ENCODE measurements around the gene TNFRSF4. TPM values are rescaled to one million over a fixed set of nuclear protein-coding genes. Genes with fewer than 3 reads are reported as not detected.

The TNFRSF4 gene
- total RNA-seq, 1 experiment from 2014 or later: 0.37 TPM

DNA sequence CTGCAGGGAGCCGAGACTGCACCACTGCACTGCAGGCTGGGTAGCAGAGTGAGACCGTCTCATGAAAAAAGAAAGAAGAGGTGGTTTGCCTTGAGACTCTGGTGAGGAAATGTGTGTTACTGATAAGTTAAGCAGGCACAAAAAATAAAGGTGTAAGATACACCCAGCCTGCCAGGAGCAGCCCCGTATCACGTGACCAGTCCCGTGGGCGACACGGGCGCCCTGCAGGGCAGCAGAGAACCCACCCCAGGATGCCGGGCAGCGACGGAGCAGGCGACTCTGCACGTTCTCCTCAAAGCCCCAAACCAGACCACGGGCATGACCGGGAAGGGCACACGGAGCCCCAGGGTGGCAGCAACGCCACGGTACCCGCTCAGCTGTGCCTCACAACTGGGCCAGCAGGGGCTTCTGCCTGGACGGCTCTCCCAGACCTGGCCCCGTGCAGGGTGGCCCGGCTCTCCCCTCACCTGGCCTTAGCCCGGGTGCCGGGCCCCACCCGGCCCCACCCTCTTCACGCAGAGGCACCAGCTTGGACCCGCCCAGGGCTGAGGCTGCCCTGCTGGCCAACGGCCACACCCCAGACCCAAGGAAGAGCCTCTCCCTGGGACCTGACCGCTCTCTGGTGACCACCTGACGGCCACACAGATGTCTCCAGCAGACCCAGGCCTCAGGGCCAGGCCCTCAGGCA lies 8.1 kb upstream of the TNFRSF4 start:
- ChIA-PET POLR2A (interaction anchor here (0.5 kb wide), 1 partner anchor 26 kb away, joined by 3 read pairs; no protein-coding TSS in a partner anchor), CTCF (no interaction called here), RAD21 (ENCODE audit: low non-redundant PET in 1 of 2, low total read pairs in 2 of 2, uncharacterized antibody in 2 of 2, unreplicated experiment in 2 of 2) (no interaction called here)
- no peak overlapping the region for H3K9ac ChIP-seq (ENCODE audit: low read length)
- H3K4me3 ChIP-seq (replicated peaks in 1 of 2; ENCODE audit: low read depth in 1 of 2, low read length in 2 of 2): no peak overlapping the region
- no peaks in the 10 kb centered on the region for H3K9me2 ChIP-seq (ENCODE audit: insufficient read depth)
- no peak overlapping the region for H3K4me2 ChIP-seq (ENCODE audit: low read length)
- TF ChIP-seq FOSL1 (IDR thresholded peaks at IDR 0.05; ENCODE audit: low read depth) (no peak), ELF1 (IDR thresholded peaks at IDR 0.05; ENCODE audit: borderline replicate concordance, low read depth) (no peak), SP1 (IDR thresholded peaks at IDR 0.05; ENCODE audit: low read depth) (no peak), EGR1 (IDR thresholded peaks at IDR 0.05; ENCODE audit: low read depth) (no peak), SIN3A (IDR thresholded peaks at IDR 0.05; ENCODE audit: low read depth) (no peak)
- TF ChIP-seq, protein P1, sequence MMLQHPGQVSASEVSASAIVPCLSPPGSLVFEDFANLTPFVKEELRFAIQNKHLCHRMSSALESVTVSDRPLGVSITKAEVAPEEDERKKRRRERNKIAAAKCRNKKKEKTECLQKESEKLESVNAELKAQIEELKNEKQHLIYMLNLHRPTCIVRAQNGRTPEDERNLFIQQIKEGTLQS (IDR thresholded peaks at IDR 0.05): no peak
- TF ChIP-seq, protein P2, sequence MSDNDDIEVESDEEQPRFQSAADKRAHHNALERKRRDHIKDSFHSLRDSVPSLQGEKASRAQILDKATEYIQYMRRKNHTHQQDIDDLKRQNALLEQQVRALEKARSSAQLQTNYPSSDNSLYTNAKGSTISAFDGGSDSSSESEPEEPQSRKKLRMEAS (IDR thresholded peaks at IDR 0.05): no peak
- H3K27ac ChIP-seq (ENCODE audit: low read depth, low read length): no peak overlapping the region
- no peak for ATAC-seq
- intact Hi-C loops (cut with micrococcal nuclease): no loop called here
- no peaks in the 10 kb centered on the region for H4K20me1 ChIP-seq (ENCODE audit: insufficient read depth)
- H2AFZ ChIP-seq (ENCODE audit: low read depth, low read length, poor library complexity, severe bottlenecking): no peak overlapping the region
- no TSS peak for BruUV-seq (replicated peaks)
- H3K27me3 ChIP-seq (ENCODE audit: insufficient read depth, low read length): no peaks in the 10 kb centered on the region
- peaks cover 0 to 7% of the 10 kb centered on the region in 2 experiments; a peak in 2 of 4 replicates for H3K4me1 ChIP-seq (ENCODE audit: control insufficient read depth in 1 of 2, insufficient read depth in 2 of 2, low read length in 2 of 2)
- peaks cover 38% of the 10 kb centered on the region for H3K79me2 ChIP-seq (ENCODE audit: insufficient read depth, low read length)
- no peaks in the 10 kb centered on the region for H3K9me3 ChIP-seq (ENCODE audit: control insufficient read depth in 1 of 2, insufficient read depth in 1 of 2, low read depth in 1 of 2, low read length in 2 of 2)
- peaks cover 19 to 22% of the 10 kb centered on the region in 2 experiments for H3K36me3 ChIP-seq (ENCODE audit: control insufficient read depth in 1 of 2, insufficient read depth in 2 of 2, low read length in 2 of 2)
- DNase-seq (ENCODE audit: low read depth, low spot score): no peak

DNA sequence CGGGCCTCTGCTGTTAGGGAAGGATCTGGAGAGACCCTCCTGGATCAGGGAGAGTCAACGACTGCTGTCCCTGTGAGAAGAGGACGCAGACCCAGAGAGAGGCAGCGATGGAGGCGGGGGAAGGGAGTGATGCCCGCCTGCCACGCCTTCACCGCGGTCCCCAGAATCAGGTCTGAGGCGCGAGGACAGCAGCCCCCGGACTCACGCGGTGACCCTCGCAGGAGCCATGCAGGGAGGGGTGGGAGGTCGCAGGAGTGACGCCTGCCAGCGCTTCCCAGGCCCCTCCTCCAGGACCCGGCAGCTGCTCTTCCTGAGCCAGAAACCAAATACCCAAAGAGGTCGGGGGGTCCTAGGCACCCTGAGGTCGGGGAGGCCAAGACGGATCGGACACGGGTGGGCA lies 6.2 kb upstream of the TNFRSF4 start:
- no peaks in the 10 kb centered on the region for H3K27me3 ChIP-seq (ENCODE audit: insufficient read depth, low read length)
- no TSS peak for BruUV-seq (replicated peaks)
- no peak overlapping the region for H3K4me3 ChIP-seq (replicated peaks in 1 of 2; ENCODE audit: low read depth in 1 of 2, low read length in 2 of 2)
- H3K4me1 ChIP-seq (ENCODE audit: control insufficient read depth in 1 of 2, insufficient read depth in 2 of 2, low read length in 2 of 2): peaks cover 0 to 7% of the 10 kb centered on the region in 2 experiments; a peak in 2 of 4 replicates
- peaks cover 19% of the 10 kb centered on the region for H3K79me2 ChIP-seq (ENCODE audit: insufficient read depth, low read length)
- H3K36me3 ChIP-seq (ENCODE audit: control insufficient read depth in 1 of 2, insufficient read depth in 2 of 2, low read length in 2 of 2): peaks cover 20 to 28% of the 10 kb centered on the region in 2 experiments
- ChIA-PET CTCF (no interaction called here), RAD21 (ENCODE audit: low non-redundant PET in 1 of 2, low total read pairs in 2 of 2, uncharacterized antibody in 2 of 2, unreplicated experiment in 2 of 2) (no interaction called here), POLR2A (no interaction called here)
- intact Hi-C loops (cut with micrococcal nuclease): no loop called here
- no peak overlapping the region for H3K27ac ChIP-seq (ENCODE audit: low read depth, low read length)
- DNase-seq (ENCODE audit: low read depth, low spot score) (no peak), ATAC-seq (no peak)
- no peaks in the 10 kb centered on the region for H4K20me1 ChIP-seq (ENCODE audit: insufficient read depth)
- no peaks in the 10 kb centered on the region for H3K9me3 ChIP-seq (ENCODE audit: control insufficient read depth in 1 of 2, insufficient read depth in 1 of 2, low read depth in 1 of 2, low read length in 2 of 2)
- H2AFZ ChIP-seq (ENCODE audit: low read depth, low read length, poor library complexity, severe bottlenecking): no peak overlapping the region
- no peaks in the 10 kb centered on the region for H3K9me2 ChIP-seq (ENCODE audit: insufficient read depth)
- no peak overlapping the region for H3K4me2 ChIP-seq (ENCODE audit: low read length)
- no peak overlapping the region for H3K9ac ChIP-seq (ENCODE audit: low read length)
- TF ChIP-seq YY1 (IDR thresholded peaks at IDR 0.05; ENCODE audit: extremely low read depth, insufficient replicate concordance, low read depth, low read length): no peak
- no peak for TF ChIP-seq POLR2A (IDR thresholded peaks at IDR 0.05; ENCODE audit: borderline replicate concordance, extremely low read depth, insufficient read depth, insufficient read length)
- TF ChIP-seq, protein P2 (IDR thresholded peaks at IDR 0.05): no peak
- TF ChIP-seq POLR2AphosphoS5 (IDR thresholded peaks at IDR 0.05; ENCODE audit: low read depth, low read length): no peak
- TF ChIP-seq SP1 (IDR thresholded peaks at IDR 0.05; ENCODE audit: low read depth): no peak
- no peak for TF ChIP-seq FOSL1 (IDR thresholded peaks at IDR 0.05; ENCODE audit: low read depth)
- TF ChIP-seq, protein P3, sequence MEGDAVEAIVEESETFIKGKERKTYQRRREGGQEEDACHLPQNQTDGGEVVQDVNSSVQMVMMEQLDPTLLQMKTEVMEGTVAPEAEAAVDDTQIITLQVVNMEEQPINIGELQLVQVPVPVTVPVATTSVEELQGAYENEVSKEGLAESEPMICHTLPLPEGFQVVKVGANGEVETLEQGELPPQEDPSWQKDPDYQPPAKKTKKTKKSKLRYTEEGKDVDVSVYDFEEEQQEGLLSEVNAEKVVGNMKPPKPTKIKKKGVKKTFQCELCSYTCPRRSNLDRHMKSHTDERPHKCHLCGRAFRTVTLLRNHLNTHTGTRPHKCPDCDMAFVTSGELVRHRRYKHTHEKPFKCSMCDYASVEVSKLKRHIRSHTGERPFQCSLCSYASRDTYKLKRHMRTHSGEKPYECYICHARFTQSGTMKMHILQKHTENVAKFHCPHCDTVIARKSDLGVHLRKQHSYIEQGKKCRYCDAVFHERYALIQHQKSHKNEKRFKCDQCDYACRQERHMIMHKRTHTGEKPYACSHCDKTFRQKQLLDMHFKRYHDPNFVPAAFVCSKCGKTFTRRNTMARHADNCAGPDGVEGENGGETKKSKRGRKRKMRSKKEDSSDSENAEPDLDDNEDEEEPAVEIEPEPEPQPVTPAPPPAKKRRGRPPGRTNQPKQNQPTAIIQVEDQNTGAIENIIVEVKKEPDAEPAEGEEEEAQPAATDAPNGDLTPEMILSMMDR (IDR thresholded peaks at IDR 0.05 in 2 of 3, conservative IDR thresholded peaks at IDR 0.05 in 1 of 3; ENCODE audit: borderline replicate concordance in 1 of 3, insufficient read depth in 1 of 3, low read depth in 2 of 3, low read length in 2 of 3): no peak
- no peak for TF ChIP-seq JUND (IDR thresholded peaks at IDR 0.05)
- TF ChIP-seq, protein P4, sequence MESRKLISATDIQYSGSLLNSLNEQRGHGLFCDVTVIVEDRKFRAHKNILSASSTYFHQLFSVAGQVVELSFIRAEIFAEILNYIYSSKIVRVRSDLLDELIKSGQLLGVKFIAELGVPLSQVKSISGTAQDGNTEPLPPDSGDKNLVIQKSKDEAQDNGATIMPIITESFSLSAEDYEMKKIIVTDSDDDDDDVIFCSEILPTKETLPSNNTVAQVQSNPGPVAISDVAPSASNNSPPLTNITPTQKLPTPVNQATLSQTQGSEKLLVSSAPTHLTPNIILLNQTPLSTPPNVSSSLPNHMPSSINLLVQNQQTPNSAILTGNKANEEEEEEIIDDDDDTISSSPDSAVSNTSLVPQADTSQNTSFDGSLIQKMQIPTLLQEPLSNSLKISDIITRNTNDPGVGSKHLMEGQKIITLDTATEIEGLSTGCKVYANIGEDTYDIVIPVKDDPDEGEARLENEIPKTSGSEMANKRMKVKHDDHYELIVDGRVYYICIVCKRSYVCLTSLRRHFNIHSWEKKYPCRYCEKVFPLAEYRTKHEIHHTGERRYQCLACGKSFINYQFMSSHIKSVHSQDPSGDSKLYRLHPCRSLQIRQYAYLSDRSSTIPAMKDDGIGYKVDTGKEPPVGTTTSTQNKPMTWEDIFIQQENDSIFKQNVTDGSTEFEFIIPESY (IDR thresholded peaks at IDR 0.05; ENCODE audit: extremely low read depth, insufficient replicate concordance, low read length): no peak
- TF ChIP-seq ZFX (IDR thresholded peaks at IDR 0.05): no peak
- TF ChIP-seq EGR1 (IDR thresholded peaks at IDR 0.05; ENCODE audit: low read depth): no peak
- no peak for TF ChIP-seq ZNF274 (IDR thresholded peaks at IDR 0.05; ENCODE audit: low read depth, low read length)
- TF ChIP-seq SIN3A (IDR thresholded peaks at IDR 0.05; ENCODE audit: low read depth): no peak
- TF ChIP-seq CEBPB (IDR thresholded peaks at IDR 0.05; ENCODE audit: low read depth): no peak

Data from HCT116 (cell line).